Measurements from ENCODE around the gene CFAP161.

- no peak for TF ChIP-seq POLR2AphosphoS5 (IDR thresholded peaks at IDR 0.05)
- no peak for TF ChIP-seq CTCF (IDR thresholded peaks at IDR 0.05)
Observed at GRCh38 chr15:81163961-81164800, 30.1 kb downstream of the CFAP161 start.
